HepG2 (cell line): ENCODE measurements around the gene ITPR1. TPM values are rescaled to one million over a fixed set of nuclear protein-coding genes. Genes with fewer than 3 reads are reported as not detected.

Experiments used
- ATAC-seq: fragments of 200-7000 bp; cut with Tn5 transposase; 3 replicates; pipeline ENCODE4 v1.9.1; 2020; ENCODE audit warnings: mild to moderate bottlenecking, moderate library complexity
- BruUV-seq: library from RNA; stranded (reverse); fragments of 400-500 nt; replicated peaks from 2 replicates; lab custom pipeline; 2021; lab: Mats Ljungman, UMichigan
- CTCF ChIA-PET: fragments of 300-600 bp; formaldehyde crosslinking; extraction: SDS; loops from one replicate; lab custom pipeline; 2021; ENCODE audit warnings: low total read pairs, inconsistent platforms, low intra/inter-chr PET ratio; lab: Yijun Ruan, JAX
- POLR2A ChIA-PET: fragments of 350-600 bp; sonication (Branson Sonifier 250); formaldehyde crosslinking; loops from one replicate; lab custom pipeline; 2020; ENCODE audit warnings: antibody characterized with exemption, inconsistent platforms; lab: Yijun Ruan, JAX
- DNase-seq: peaks from one replicate; pipeline ENCODE4 v3.0.0-alpha.2; 2015; ENCODE audit warnings: low spot score
- FAIRE-seq: peaks from 3 replicates; lab custom pipeline; 2011; peaks lifted over from hg19 to GRCh38; lab: Jason Lieb, UNC
- H2AFZ ChIP-seq: one replicate; pipeline ENCODE4 v1.6.1; 2011; ENCODE audit warnings: low read length, inconsistent platforms
- H3K27ac ChIP-seq: fragments of 300-600 bp; 3 replicates; pipeline ENCODE4 v1.8.0; 2011; ENCODE audit warnings: mixed run types, mild to moderate bottlenecking, mixed read lengths, low read length, inconsistent platforms; ENCODE audit not compliant: insufficient read depth; ENCODE audit errors: extremely low read length
- H3K27me3 ChIP-seq, 2 experiments: fragments of 200-600 bp in 1 of 2; 2 replicates in 1 of 2; 3 replicates in 1 of 2; pipeline versions ENCODE4 v1.6.0 to v1.8.0; 2011; ENCODE audit warnings: low read length in 2 of 2, mild to moderate bottlenecking in 2 of 2, moderate library complexity in 2 of 2, inconsistent platforms in 1 of 2; ENCODE audit not compliant: insufficient read depth in 2 of 2, control insufficient read depth in 1 of 2
- H3K36me3 ChIP-seq, 2 experiments: fragments of 200-600 bp in 1 of 2; replicated peaks in 1 of 2; 2 replicates in 1 of 2; 3 replicates in 1 of 2; pipeline versions ENCODE4 v1.5.1 to v1.8.0; 2011; ENCODE audit warnings: low read length in 2 of 2, inconsistent platforms in 1 of 2; ENCODE audit not compliant: insufficient read depth in 2 of 2, control insufficient read depth in 1 of 2
- H3K4me1 ChIP-seq: 2 replicates; pipeline ENCODE4 v1.5.1; 2012; ENCODE audit warnings: low read length, inconsistent platforms; ENCODE audit not compliant: insufficient read depth
- H3K4me2 ChIP-seq: 2 replicates; pipeline ENCODE4 v1.6.0; 2011; ENCODE audit warnings: low read depth, low read length, inconsistent platforms
- H3K4me3 ChIP-seq, 3 experiments: fragments of 200-600 bp in 1 of 3; sonication (generic), shearing (Covaris generic) in 1 of 3; replicated peaks in 1 of 3; 2 replicates each; pipeline ENCODE4 v1.5.1; 2011 to 2016; ENCODE audit warnings: low read length in 3 of 3, inconsistent platforms in 2 of 3, low read depth in 2 of 3, mild to moderate bottlenecking in 2 of 3, control low read depth in 1 of 3, mixed read lengths in 1 of 3; ENCODE audit not compliant: insufficient read depth in 1 of 3
- H3K79me2 ChIP-seq: one replicate; pipeline ENCODE4 v1.6.1; 2011; ENCODE audit warnings: low read length, inconsistent platforms; ENCODE audit not compliant: insufficient read depth
- H3K9ac ChIP-seq: 2 replicates; pipeline ENCODE4 v1.6.0; 2011; ENCODE audit warnings: mild to moderate bottlenecking, low read depth, low read length, inconsistent platforms; ENCODE audit not compliant: insufficient read depth
- H3K9me3 ChIP-seq: 2 replicates; pipeline ENCODE4 v1.5.1; 2012; ENCODE audit warnings: mild to moderate bottlenecking, low read length
- H4K20me1 ChIP-seq: 2 replicates; pipeline ENCODE4 v1.6.0; 2011; ENCODE audit warnings: inconsistent platforms, mild to moderate bottlenecking, low read length, moderate library complexity; ENCODE audit not compliant: insufficient read depth
- FIP1L1 ChIP-seq: fragments of 200-400 bp; formaldehyde crosslinking; IDR thresholded peaks from 2 replicates; pipeline ENCODE4 v1.6.1; 2018; ENCODE audit warnings: low read depth, mild to moderate bottlenecking, low read length, moderate library complexity, borderline replicate concordance; ENCODE audit not compliant: insufficient read depth
- FOXK2 ChIP-seq: fragments of 450-650 bp; IDR thresholded peaks from 2 replicates; pipeline ENCODE4 v1.6.1; 2016
- HHEX ChIP-seq: IDR thresholded peaks from 2 replicates; pipeline ENCODE4 v1.6.1; 2016; ENCODE audit warnings: control low read depth
- KAT7 ChIP-seq: IDR thresholded peaks from 2 replicates; pipeline ENCODE4 v1.6.1; 2018; ENCODE audit warnings: borderline replicate concordance, missing compliant biosample characterization
- KDM6A ChIP-seq: IDR thresholded peaks from 2 replicates; pipeline ENCODE4 v1.6.1; 2016; ENCODE audit warnings: low read depth
- KLF16 ChIP-seq, 2 experiments: sonication (generic) in 1 of 2; formaldehyde crosslinking in 1 of 2; IDR thresholded peaks; 2 replicates each; pipeline versions ENCODE4 v1.6.1 to v1.8.0; 2016 to 2023; ENCODE audit warnings: missing genetic modification reagents in 2 of 2, missing compliant biosample characterization in 1 of 2
- MXI1 ChIP-seq: IDR thresholded peaks from 3 replicates; pipeline ENCODE4 v1.6.1; 2012; ENCODE audit warnings: low read depth, low read length, inconsistent platforms, borderline replicate concordance
- RCOR2 ChIP-seq: IDR thresholded peaks from 2 replicates; pipeline ENCODE4 v1.6.1; 2016; ENCODE audit warnings: missing biosample characterization, missing genetic modification reagents
- TCF7 ChIP-seq: sonication (generic); IDR thresholded peaks from 2 replicates; pipeline ENCODE4 v1.6.1; 2016; ENCODE audit warnings: antibody characterized with exemption, low read depth
- ZBTB8A ChIP-seq: sonication (generic); formaldehyde crosslinking; IDR thresholded peaks from 2 replicates; pipeline ENCODE4 v1.4.0; 2020; ENCODE audit warnings: mild to moderate bottlenecking, low read depth, missing genetic modification reagents, borderline replicate concordance
- ZNF10 ChIP-seq: sonication (generic); formaldehyde crosslinking; IDR thresholded peaks from 2 replicates; pipeline ENCODE4 v1.4.0; 2020; ENCODE audit warnings: mild to moderate bottlenecking, low read depth, missing genetic modification reagents, borderline replicate concordance
- ZNF205 ChIP-seq: IDR thresholded peaks from 2 replicates; pipeline ENCODE4 v1.6.1; 2018; ENCODE audit warnings: missing biosample characterization, missing genetic modification reagents
- ZNF256 ChIP-seq: sonication (generic); formaldehyde crosslinking; conservative IDR thresholded peaks from 2 replicates; pipeline ENCODE4 v1.4.0; 2020; ENCODE audit warnings: missing genetic modification reagents
- ZNF354B ChIP-seq: sonication (generic); formaldehyde crosslinking; IDR thresholded peaks from 2 replicates; pipeline ENCODE4 v1.8.0; 2022; ENCODE audit warnings: mild to moderate bottlenecking, missing genetic modification reagents
- ZNF383 ChIP-seq: sonication (generic); formaldehyde crosslinking; IDR thresholded peaks from 2 replicates; pipeline ENCODE4 v1.4.0; 2020; ENCODE audit warnings: missing genetic modification reagents, mild to moderate bottlenecking, borderline replicate concordance
- ZNF460 ChIP-seq: sonication (generic); formaldehyde crosslinking; IDR thresholded peaks from 2 replicates; pipeline ENCODE4 v1.5.1; 2020; ENCODE audit warnings: missing genetic modification reagents, mild to moderate bottlenecking, borderline replicate concordance
- WGBS: methylation state at CpG from one replicate; pipeline ENCODE4 v1.1.6; 2017; ENCODE audit warnings: low lambda C conversion rate; 5-methylcytosine and 5-hydroxymethylcytosine counted together
- in situ Hi-C: cut with HindIII; loops from 2 replicates; pipeline ENCODE4 v1.10.0; 2017; ENCODE audit warnings: low pct_unique_long_range_greater_than_20kb; ENCODE audit not compliant: extremely low pct_ligation_motif_present
- intact Hi-C: fragments of 100-400 bp; cut with micrococcal nuclease; formaldehyde crosslinking; loops from one replicate; pipeline ENCODE4 v1.10.0; 2022; ENCODE audit not compliant: unreplicated experiment
- polyA plus RNA-seq, 8 experiments: library from polyadenylated mRNA; depleted of rRNA in 3 of 8; stranded (reverse) in 7 of 8; unstranded in 1 of 8; fragments of >200 nt; fragmentation: Illumina TruSeq in 4 of 8; extraction: Trizol in 4 of 8; gene quantifications; 2 replicates each; pipeline versions ENCODE4 v1.2.1 to v1.2.3, GENCODE V29; 2011 to 2016; ENCODE audit warnings: low read depth in 4 of 8, missing spikeins in 1 of 8, mixed read lengths in 1 of 8; ENCODE audit not compliant: insufficient read depth in 1 of 8
- total RNA-seq, 5 experiments: library from RNA; depleted of rRNA; stranded (reverse); fragments of >200 nt; fragmentation: Illumina TruSeq; extraction: Trizol; gene quantifications; 2 replicates each; pipeline ENCODE4 v1.2.3, GENCODE V29; 2016; ENCODE audit warnings: low read depth in 1 of 5
- TF ChIP-seq, protein P1 (sequence below): sonication (generic); formaldehyde crosslinking; IDR thresholded peaks from 2 replicates; pipeline ENCODE4 v1.5.1; 2020; ENCODE audit warnings: mild to moderate bottlenecking, missing genetic modification reagents, borderline replicate concordance
- TF ChIP-seq, protein P2 (sequence below): sonication (generic); formaldehyde crosslinking; IDR thresholded peaks from 2 replicates; pipeline ENCODE4 v1.4.0; 2020; ENCODE audit warnings: mild to moderate bottlenecking, missing genetic modification reagents, borderline replicate concordance

Gene ITPR1
- total and polyA plus RNA-seq, 2 of the 13 experiments (the other 11 are each of a cell fraction or from before 2014, with no cell fraction given) = 10.0 to 11.4 TPM

DNA sequence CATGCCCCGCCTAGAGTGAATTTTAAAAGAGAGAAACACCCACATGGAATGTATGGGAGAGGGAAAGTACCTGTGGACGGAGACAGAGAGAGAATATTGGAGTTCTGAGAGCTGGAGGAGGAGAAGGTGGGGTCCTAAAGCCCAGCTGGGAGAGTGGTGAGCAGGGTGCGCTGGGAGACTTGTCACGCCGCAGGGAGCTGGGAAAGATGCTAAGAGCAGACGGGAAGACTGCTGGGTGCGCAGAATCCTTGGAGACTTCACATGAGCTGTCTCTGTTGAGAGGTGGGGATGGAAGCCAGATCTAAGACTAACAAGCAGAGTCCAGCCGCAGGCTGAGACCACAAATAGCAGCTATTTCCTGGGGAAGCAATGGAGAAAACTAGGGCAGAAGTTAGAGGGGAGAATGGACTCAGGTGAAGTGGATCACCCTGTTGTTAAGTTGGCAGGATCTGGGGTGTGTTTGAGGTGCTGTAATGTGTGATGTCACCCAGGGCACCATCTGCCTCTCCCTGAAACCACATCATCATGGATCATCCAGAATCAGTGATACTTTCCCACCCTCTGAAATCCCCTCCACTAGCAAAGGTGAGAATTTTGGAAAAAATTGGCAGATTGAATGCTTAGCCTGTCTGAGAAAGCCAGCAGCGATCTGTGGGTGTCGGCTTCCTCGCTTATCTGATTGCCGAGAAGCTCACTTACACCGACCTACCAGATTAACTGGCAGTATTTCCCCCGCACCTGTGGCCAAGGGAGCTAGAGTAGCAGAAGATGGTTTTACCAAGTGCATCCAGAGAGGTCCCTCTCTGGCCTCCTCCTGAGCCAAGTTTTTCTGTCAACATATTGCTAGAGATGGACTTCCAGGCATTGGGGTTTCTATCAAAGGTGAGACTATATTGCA, 311.3 kb downstream of the ITPR1 start:
- no peaks in the 10 kb centered on the region for H3K9me3 ChIP-seq
- ChIA-PET CTCF (no interaction called here), POLR2A (no interaction called here)

More for the DNA sequence above, 311.3 kb downstream of the ITPR1 start:
- H3K79me2 ChIP-seq = no peaks in the 10 kb centered on the region
- no peak overlapping the region for H3K9ac ChIP-seq
- intact Hi-C loops = no loop called here
- 98% methylated on average over 14 of the region's 14 CpGs for WGBS
- H3K36me3 ChIP-seq = no peaks in the 10 kb centered on the region
- peaks cover 14% of the 10 kb centered on the region for H3K4me1 ChIP-seq
- no TSS peak for BruUV-seq
- no peak for ATAC-seq
- no peak overlapping the region for H2AFZ ChIP-seq
- no peak for TF ChIP-seq FOXK2
- TF ChIP-seq ZNF383 (CRISPR knock-in tag) = no peak
- TF ChIP-seq HHEX (CRISPR knock-in tag) = no peak
- TF ChIP-seq KLF16 (CRISPR knock-in tag; IDR thresholded peaks at IDR 0.05) = no peak
- no peak for TF ChIP-seq ZBTB8A (CRISPR knock-in tag)
- no peak for TF ChIP-seq ZNF256
- no peak for TF ChIP-seq MXI1
- TF ChIP-seq, protein P1, sequence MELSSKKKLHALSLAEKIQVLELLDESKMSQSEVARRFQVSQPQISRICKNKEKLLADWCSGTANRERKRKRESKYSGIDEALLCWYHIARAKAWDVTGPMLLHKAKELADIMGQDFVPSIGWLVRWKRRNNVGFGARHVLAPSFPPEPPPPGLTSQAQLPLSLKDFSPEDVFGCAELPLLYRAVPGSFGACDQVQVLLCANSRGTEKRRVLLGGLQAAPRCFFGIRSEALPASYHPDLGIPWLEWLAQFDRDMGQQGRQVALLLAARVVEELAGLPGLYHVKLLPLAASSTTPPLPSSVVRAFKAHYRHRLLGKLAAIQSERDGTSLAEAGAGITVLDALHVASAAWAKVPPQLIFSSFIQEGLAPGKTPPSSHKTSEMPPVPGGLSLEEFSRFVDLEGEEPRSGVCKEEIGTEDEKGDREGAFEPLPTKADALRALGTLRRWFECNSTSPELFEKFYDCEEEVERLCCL (CRISPR knock-in tag) = no peak
- no peak for TF ChIP-seq ZNF205 (CRISPR knock-in tag)
- no peak for TF ChIP-seq ZNF460
- no peak for TF ChIP-seq ZNF10
- TF ChIP-seq, protein P2, sequence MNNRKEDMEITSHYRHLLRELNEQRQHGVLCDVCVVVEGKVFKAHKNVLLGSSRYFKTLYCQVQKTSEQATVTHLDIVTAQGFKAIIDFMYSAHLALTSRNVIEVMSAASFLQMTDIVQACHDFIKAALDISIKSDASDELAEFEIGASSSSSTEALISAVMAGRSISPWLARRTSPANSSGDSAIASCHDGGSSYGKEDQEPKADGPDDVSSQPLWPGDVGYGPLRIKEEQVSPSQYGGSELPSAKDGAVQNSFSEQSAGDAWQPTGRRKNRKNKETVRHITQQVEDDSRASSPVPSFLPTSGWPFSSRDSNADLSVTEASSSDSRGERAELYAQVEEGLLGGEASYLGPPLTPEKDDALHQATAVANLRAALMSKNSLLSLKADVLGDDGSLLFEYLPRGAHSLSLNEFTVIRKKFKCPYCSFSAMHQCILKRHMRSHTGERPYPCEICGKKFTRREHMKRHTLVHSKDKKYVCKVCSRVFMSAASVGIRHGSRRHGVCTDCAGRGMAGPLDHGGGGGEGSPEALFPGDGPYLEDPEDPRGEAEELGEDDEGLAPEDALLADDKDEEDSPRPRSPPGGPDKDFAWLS = no peak
- TF ChIP-seq RCOR2 (CRISPR knock-in tag) = no peak
- TF ChIP-seq KAT7 (CRISPR knock-in tag) = no peak
- no peak for TF ChIP-seq FIP1L1
- no peak for TF ChIP-seq TCF7
- no peak for TF ChIP-seq ZNF354B (CRISPR knock-in tag)
- no peak for TF ChIP-seq KDM6A
- TF ChIP-seq, all 625 proteins: peak for 0
- in situ Hi-C loops = no loop called here
- no peak overlapping the region for H3K27ac ChIP-seq
- H3K27me3 ChIP-seq = no peaks in the 10 kb centered on the region
- H4K20me1 ChIP-seq = no peaks in the 10 kb centered on the region
- no peak for DNase-seq
- no peak overlapping the region for H3K4me2 ChIP-seq
- no peak for FAIRE-seq
- no peak overlapping the region for H3K4me3 ChIP-seq
